Breast epithelium (tissue), 3 donors: ENCODE results near the gene CDC73.

Experiments
- POLR2A ChIP-seq: fragments of 450-650 bp; IDR thresholded peaks from one replicate; pipeline ENCODE4 v1.6.1; 2016; ENCODE audit warnings: antibody characterized with exemption, mild to moderate bottlenecking, moderate library complexity
- POLR2AphosphoS5 ChIP-seq, 3 donors: sonication (generic); formaldehyde crosslinking; IDR thresholded peaks; one replicate each; pipeline ENCODE4 v1.6.1; 2017; ENCODE audit warnings: antibody characterized with exemption in 3 of 3
- TF ChIP-seq, protein P1 (sequence below), 3 donors: fragments of 450-650 bp; IDR thresholded peaks; one replicate each; pipeline ENCODE4 v1.5.1; 2016 to 2017; ENCODE audit warnings: antibody characterized with exemption in 3 of 3, mild to moderate bottlenecking in 3 of 3, moderate library complexity in 3 of 3

DNA sequence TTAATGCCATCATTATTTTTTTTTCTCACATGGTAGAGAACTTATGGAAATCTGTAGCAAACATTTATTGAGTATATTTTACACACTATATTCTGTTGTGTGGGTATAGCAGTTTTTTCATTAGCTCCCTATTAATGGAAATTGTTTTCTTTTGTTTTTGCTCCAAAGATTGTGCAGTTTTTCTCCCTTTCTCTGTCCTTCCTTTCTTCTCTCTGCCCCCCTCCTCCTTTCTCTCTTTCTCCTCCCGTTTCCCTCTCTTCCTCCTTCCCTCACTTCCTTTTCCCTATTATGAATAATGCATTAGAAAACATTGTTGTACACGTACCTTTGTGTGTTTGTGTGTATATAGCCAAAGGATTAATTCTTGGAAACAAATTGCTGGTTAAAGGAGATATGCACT lies 20.6 kb downstream of the CDC73 start:
- TF ChIP-seq, protein P1, sequence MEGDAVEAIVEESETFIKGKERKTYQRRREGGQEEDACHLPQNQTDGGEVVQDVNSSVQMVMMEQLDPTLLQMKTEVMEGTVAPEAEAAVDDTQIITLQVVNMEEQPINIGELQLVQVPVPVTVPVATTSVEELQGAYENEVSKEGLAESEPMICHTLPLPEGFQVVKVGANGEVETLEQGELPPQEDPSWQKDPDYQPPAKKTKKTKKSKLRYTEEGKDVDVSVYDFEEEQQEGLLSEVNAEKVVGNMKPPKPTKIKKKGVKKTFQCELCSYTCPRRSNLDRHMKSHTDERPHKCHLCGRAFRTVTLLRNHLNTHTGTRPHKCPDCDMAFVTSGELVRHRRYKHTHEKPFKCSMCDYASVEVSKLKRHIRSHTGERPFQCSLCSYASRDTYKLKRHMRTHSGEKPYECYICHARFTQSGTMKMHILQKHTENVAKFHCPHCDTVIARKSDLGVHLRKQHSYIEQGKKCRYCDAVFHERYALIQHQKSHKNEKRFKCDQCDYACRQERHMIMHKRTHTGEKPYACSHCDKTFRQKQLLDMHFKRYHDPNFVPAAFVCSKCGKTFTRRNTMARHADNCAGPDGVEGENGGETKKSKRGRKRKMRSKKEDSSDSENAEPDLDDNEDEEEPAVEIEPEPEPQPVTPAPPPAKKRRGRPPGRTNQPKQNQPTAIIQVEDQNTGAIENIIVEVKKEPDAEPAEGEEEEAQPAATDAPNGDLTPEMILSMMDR (IDR thresholded peaks at IDR 0.05) = no peak
- no peak for TF ChIP-seq POLR2AphosphoS5 (IDR thresholded peaks at IDR 0.05)
- no peak for TF ChIP-seq POLR2A
